ENCODE data around the gene CACNA1C.

- TF ChIP-seq, protein P1, sequence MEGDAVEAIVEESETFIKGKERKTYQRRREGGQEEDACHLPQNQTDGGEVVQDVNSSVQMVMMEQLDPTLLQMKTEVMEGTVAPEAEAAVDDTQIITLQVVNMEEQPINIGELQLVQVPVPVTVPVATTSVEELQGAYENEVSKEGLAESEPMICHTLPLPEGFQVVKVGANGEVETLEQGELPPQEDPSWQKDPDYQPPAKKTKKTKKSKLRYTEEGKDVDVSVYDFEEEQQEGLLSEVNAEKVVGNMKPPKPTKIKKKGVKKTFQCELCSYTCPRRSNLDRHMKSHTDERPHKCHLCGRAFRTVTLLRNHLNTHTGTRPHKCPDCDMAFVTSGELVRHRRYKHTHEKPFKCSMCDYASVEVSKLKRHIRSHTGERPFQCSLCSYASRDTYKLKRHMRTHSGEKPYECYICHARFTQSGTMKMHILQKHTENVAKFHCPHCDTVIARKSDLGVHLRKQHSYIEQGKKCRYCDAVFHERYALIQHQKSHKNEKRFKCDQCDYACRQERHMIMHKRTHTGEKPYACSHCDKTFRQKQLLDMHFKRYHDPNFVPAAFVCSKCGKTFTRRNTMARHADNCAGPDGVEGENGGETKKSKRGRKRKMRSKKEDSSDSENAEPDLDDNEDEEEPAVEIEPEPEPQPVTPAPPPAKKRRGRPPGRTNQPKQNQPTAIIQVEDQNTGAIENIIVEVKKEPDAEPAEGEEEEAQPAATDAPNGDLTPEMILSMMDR (IDR thresholded peaks at IDR 0.05): no peak
- TF ChIP-seq POLR2A (IDR thresholded peaks at IDR 0.05): no peak
These were observed 185.3 kb downstream of the CACNA1C start for GRCh38 chr12:2238111-2238510.

All from suprapubic skin (tissue), 3 donors.